ENCODE results near the gene PTPN14.

The PTPN14 gene

DNA sequence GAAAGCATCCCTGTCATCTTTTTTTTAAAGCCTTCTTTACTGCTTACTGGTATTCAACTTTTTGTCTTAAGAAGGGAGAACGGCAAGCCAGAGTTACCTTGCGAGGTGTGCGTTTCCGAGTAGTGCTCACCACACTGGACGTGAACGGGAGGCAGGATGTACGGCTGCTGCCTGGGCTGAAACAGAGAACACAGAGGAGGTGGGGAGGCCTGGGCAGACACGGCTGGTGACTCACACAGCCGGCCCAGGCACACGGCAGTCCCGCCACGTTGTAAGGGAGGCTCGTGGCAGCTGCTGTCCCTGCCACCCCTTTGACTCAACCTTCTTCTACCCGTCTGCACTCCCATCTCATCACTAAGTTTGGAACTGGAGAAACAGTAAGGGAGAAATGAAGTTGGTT lies 164.7 kb downstream of the PTPN14 start:
- DNase-seq, result no peak

DNA sequence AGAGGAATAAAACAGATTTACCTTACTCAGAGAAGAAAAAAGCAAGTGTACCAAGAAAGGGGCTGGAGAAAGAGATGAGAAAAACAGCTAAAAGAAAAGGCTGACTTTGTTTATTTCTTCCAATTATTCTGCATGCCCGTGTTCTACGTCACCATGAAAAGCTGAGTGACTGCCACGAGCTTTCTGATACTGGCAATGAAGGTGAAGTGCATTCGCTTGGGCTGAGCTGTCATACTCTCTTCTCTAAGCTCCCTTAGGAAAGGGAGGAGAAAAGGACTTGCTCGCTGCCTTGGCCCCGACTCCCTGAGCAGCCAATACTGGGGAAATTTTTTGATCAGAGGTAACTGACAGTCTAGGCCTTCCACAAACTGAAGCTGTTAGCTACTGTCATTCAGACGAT lies 165.1 kb downstream of the PTPN14 start:
- no peak for DNase-seq

DNA sequence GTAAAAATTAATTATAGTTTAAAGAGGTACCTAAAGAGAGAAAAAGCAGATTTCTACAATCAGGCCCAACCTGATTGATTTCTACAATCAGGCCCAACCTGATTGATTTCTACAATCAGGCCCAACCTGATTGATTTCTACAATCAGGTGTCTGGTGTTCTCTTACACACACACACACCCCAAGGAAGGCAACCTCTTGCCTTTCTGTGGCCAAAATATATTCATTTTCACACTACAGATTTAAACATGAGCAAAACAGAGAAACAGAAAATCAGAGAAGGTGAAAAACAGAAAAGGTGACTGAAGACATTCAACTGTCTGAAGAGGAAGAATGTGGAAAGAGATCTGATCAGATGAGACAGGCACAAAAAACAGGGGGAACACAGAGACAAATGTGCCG lies 166.0 kb downstream of the PTPN14 start:
- DNase-seq, result no peak

DNA sequence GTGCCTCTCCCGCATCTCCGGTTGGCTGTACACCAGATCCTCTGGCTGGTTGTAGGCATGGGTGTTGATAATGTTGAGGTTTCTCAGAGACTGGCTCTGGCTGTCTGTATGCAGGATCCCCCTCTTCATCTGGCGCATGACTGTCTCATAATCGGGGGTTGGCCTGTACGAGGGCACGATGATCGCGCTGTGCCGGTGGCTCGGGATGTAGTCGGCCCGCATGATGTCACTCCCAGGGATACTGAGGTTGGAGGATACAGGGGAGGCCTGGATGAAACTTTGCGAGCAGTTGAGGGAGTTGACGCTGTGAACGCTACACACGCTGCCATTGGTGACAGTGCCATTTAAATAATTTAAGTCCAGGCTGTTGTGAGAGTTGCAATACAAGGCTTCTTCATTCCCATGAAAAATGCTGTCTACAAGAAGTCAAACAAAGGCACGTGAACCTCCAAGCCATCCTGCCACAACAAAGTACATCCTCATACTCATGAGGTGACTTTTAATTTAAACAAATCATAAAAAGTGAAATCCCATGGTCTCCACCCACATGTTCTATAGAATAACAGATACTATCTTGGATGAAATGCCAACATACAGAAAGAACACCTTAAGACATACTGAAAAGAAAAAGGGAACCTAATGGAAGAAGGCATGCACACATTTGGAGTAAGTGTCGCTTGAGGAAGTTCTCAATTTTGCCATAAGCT lies 166.9 kb downstream of the PTPN14 start:
- DNase-seq, result no peak

DNA sequence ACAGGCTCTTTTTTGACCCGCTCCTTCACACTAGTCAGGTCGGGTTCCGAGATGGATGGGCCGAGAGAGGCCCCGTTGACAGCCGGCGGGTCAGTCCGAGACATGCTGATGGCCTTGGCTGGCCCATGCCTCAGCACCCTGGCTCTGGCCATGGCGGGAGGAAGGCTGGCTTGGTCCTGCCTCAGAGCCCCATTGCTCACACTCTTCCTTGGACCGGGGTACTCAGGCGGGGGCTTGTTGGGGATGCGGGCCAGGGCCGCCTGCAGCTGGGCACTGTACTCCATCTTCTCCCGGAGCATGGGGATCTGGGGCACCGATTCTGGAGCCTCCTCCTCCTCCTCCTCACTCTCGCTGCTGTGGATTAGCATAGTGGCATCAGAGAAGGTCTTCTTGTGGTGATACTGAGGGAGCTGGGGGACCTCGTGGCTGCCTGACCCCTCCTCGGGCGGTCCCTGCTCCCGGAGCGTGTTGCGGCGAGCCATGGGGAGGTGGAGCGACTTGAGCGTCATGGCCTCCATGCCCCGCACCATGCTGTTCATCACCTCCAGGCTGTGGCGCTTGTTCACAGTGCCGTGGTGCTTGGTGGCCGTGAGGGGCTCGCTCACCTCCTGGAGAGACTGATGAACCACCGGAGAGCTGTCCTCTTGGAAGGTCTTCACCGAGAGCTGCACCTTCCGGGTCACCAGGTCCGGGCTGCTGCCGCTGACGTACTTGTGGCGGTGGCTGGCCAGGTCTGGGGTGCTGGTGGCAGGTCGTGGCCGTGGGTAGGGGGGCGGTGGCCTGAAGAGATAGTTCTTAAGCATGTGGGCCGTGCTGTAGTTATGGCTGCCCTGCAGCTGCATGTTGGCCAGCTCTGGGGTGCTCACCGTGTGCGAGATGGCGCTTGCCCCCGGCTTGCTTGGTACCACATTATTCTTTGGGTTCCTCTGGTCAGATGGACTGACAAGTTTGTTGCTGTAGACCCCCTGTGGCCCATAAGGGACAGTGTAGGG lies 167.7 kb downstream of the PTPN14 start:
- DNase-seq, result no peak

DNA sequence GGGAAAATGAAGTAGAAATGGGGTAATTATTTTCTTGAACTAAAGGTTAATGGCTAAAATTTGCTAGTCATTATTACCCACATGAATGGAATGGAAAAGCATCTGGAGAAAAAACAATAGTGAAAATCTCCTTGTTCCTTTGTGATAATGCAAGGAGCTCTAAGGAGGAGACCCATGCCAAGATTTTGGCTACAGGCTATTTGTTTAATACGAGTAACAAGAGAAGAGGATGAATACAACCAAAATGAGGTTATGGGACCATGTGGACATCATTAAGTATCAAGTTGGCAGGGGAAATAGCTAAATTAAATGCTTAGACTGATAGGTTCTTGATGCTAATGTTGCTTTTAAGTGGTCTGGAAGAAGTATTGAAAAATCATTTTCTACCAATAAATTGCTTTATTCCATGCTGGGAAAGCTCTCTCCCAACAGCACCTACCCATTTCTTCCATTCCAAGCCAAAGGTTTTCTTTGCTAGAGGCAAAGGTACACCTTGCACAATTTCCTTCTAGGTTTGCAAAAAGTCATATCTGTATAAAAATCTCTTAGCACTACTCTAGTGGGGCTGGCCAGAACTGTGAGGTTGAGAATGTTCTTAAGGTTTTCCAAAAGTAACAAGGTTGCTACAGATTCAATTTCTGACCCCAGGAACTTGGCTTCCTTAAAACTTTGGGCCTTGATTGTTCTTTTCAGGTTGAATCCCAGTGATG lies 170.3 kb downstream of the PTPN14 start:
- no peak for DNase-seq

DNA sequence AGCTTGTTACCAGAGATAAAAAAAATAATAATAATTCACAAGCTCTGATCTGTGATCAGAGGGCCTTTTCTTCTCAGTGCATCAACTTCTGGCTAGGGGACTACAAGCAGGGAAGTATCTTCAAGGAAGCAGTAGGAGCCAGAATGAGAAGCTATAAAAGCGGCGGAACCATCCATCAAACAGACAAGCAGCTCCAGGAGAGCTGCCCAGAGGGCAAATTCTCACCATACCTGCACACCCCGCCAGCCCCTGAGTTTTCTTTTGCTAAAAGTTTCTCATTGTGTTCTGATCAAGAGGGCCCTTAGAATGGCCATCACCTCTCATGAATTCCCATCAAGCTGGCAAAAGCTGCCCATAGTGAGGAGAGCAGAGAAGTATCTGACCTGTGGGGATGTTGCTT lies 171.0 kb downstream of the PTPN14 start:
- no peak for DNase-seq

DNA sequence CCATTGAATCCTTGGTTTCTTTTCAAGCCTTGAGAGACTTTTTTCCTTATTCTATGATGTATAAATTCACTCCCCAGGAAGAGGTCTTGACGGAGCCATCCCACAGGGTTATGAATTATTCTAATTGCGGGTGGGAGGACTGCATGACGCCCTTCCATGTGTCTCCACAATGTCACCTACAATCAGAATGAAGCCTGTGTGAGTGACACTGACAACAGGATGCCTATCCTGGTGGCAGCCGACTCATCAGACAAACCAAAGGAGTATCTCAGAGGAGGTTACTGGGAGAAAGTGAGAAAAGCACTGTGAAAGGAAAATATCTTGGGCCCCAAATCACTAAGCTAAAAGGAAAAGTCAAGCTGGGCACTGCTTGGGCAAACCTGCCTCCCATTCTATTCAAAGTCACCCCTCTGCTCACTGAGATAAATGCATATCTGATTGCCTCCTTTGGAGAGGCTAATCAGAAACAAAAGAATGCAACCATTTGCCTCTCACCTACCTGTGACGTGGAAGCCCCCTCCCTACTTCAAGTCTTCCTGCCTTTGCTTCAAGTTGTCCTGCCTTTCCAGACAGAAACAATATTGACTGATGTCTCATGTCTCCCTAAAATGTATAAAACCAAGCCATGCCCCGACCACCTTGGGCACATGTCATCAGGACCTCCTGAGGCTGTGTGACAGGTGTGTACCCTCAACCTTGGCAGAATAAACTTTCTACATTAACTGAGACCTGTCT lies 172.0 kb downstream of the PTPN14 start:
- DNase-seq, result no peak

DNA sequence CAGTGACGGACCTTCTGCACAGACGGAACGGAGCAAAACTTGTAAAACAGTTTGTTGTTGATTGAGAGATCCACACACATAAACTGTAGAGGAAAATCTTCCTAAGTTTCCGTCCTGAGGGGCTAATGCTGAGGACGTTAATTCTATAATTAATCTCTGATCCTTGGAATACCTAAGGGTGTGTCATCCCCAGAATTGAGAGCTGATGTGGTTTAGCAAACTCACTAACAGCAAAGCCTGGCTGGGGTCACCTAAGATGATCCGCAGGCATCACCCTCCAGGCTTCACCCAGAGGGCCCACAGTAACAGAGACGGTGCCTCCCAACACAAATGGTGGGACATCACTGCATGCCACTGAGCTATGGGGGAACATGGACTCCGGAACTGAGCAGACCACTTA lies 172.9 kb downstream of the PTPN14 start:
- DNase-seq, result no peak

DNA sequence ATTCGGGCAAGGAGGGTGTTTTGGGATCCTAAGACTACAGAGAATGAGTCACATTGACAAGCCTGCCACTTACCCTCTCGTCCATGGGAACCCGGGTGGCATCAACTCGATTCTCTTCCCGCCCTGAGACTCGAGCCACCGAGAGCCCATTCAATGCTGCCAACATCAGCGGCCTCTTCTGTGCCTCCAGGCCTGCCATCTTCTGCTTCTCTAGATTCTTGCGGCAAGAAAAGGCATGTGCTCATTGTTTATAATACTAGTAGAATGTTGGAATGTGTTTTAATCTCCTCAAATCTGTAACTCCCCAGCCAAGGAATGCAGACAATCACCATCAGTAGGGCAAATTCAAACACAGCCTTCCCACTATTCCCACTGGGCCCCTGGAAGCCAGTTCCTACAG lies 173.5 kb downstream of the PTPN14 start:
- no peak for DNase-seq

DNA sequence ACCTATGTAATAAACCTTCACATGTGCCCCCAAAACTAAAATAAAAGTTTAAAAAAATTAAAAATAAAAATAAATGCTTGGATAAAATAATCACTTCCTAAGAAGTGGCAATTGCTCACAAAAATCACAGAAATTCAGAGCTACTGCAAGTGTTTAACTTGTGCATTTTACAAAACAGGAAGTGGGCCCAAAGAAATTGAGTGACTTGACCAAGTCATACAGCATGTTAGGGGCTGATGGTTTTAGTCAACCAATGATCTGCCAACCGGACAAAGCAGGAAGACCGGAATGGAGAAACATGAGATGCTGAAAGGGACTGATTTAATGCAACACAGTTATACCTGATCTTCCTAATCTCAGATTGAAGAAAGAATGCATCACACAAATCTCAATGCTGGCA lies 173.9 kb downstream of the PTPN14 start:
- DNase-seq, result no peak

DNA sequence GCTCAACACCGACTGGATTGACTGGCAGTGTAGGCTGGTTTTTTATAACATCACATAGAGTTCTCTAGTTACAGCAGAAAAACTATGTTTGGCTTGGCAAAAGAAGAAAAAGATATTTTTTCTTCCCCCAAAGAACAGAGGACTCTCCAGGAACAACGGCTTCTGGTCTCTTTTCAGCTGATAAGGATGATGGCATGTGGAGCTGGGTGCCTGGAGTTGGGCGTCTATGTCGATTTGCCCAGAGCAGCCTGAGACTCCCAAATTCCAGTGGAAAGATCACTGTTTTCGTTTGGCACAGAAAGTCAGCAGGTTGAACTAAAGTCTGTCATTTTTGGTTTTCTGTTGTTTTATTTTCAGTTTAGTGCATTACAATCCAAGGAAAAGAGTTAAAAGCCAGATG lies 179.3 kb downstream of the PTPN14 start:
- DNase-seq, result no peak

DNA sequence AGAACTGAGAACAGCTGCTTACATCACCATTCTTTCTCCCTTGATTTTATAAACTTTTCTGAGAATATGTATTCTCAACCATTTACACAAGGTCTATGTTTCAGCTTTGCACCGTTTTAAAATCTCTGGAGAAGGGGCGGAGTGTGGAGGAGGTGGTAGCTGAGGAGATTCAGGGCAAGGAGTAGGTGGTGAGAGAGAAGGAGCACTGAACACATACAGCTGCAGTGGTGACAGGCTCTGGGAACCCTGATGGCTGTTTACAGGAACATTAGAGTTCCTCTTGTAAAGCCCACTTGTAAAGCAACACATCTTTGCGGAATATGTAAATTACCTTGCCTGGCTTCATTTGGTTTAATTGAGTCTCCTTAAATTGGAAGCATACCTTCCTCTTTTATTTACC lies 180.8 kb downstream of the PTPN14 start:
- DNase-seq, result no peak

DNA sequence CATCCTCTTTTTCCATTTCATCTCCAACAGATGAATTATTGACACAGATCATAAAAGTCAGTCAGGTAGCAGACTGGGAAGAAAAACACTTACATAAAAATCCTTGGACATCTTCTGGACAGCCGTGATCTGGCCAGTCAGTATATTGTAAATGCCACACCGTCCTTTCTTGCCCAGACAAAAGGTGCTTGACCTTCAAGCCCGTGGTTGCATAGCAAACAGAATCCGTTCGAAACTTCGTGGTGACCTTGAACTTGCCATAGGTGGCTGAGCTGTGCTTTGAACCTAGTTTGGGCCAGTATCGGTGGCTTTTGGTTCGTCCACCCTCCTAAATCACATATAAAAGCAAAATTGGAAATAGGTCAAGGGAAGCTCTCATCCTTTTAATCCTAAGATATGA lies 182.0 kb downstream of the PTPN14 start:
- DNase-seq, result no peak

DNA sequence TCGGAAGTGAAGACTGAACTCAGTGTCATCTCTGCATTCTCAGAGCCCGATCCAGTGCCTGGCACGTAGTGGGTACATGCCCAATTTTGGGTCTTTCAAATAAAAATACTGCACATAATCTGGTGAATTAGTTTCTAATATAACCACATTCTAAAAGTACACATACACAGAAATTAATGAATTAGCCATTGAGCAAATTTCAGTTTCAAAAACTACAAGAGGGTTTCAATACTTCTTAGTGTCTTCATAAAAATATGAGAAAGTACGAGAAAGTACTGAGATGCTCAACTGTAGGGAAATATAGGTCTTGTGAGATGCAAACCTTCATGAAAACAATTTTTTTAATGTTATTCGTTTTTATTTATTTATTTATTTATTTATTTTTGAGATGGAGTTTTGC lies 183.6 kb downstream of the PTPN14 start:
- no peak for DNase-seq

DNA sequence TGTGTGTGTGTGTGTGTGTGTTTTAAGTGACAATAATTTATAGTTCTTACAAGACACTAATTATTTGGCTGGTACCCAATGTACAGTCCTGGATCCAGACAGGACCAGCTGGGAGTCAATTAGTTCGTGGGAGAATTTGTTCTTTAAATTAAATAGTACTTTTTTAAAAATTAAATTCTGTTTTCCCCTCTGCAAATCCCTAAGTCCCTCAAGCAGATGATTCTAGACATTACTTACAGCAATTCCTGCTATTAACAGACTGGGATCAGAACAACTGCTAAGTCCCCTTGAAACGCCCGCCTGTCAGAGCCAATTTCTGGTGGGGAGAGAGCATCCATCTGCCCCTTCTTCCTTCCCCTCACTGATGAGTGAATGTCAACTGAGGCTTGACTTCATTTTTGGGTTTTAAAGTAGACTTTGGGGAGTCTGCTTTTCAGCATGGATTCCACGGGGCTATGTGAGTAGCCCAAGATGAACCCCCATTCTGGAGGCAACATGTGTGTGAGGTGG lies 186.6 kb downstream of the PTPN14 start:
- DNase-seq, result no peak

DNA sequence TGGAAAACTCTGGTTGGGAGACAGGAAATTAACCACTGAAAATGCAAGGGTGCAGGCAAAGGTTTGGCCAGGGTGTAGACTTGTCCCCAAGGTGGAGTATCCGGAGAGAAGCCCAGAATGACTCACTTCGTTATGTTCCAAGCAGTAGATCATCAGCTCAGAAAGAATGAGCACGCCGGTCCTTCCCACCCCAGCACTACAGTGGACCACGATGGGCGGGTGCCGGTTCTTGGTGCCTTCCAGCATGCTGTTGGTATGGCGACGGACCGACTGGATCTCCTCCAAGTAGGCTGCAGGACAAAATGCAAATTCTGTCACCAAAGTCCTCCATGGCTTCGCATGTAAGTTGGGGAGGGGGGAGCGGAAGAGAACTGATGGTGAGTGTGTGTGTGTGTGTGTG lies 187.0 kb downstream of the PTPN14 start:
- DNase-seq, result no peak

DNA sequence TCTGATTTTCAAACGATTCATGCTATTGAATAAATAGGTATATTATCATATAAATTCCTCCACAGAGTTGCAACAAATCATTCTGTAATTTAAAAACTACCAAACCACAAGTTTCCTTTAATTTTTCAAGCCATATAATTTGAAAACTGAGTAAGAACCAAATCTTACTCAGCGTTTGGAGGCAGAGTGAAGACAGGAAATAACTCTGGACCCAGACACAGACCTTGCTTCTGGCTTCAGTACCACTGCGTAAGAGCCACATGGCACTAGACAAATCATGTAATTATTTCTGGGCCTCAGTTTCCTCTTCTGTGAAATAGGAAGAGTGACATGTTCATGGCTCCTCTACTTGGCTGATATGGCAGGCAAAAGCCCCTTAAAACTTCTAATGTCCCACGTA lies 188.0 kb downstream of the PTPN14 start:
- DNase-seq, result no peak

DNA sequence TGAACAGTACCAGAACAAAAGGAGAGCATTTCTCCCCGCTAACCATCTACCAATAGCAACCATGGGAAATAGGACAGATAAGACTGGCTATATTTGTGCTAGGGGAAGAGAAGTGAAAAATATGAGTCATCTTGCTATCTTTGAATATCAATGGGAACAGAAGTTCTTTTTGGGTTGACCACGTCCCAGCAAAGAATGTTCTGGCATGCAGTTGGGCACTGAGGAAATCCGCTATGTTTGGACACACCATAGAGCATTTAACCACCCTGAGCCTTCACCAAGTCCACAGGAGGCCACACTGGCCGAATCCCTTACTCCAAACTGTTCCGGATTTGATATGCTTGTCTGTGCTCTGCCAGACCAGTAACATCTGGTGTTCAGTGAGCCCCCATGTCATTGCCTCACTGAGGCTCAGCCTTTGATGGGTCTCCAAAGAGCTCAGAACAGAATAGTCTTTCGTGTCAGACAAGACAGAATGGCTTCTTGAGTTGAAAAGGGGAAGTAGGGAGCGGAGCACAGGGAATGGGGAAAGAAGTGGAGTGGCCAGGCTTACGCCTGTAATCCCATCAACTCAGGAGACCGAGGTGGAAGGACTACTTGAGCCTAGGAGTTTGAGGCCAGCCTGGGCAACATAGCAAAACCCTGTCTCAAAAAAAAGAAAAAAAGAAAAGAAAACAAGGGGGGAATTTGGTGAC lies 189.1 kb downstream of the PTPN14 start:
- no peak for DNase-seq

DNA sequence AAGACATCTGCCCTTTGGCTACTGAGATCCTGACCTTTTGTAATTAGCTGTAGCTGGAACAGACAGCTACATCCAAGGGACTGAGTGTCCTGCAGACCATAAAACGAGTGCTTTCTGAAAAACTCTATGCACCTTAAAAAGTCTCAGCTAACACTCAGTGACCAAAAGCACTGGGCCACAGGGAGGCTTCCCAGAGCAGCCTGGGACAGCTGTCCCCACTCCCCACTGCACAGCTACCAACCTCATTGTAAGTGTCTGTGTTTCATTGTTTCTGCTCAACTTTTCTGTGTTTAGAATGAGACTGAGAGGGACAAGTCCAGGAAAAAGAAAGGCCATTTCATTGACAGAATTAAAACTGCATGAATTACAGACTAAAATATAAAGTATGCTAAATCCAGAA lies 189.8 kb downstream of the PTPN14 start:
- no peak for DNase-seq

DNA sequence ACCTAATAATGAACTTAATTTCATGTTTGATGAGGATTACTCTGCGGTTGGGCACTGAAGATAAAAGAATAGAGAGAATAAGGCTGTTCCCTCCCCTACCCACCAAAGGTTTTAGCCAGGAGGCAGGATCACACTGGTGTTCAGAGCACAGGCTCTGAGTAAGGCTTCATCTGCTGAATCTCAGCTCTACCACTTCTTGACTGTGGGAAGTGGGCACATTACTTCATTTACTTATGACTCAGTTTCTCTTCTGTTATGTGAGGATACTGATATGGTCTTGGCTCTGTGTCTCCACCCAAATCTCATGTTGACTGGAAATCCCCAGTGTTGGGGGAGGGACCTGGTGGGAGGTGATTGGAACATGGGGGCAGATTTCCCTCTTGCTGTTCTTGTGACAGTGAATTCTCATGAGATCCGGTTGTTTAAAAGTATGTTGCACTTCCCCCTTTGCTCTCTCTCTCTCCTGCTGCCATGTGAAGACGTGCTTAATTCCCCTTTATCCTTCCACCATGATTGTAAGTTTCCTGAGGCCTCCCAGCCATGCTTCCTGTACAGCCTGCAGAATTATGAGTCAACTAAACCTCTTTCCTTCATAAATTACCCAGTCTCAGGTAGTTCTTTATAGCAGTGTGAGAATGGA lies 190.8 kb downstream of the PTPN14 start:
- no peak for DNase-seq

DNA sequence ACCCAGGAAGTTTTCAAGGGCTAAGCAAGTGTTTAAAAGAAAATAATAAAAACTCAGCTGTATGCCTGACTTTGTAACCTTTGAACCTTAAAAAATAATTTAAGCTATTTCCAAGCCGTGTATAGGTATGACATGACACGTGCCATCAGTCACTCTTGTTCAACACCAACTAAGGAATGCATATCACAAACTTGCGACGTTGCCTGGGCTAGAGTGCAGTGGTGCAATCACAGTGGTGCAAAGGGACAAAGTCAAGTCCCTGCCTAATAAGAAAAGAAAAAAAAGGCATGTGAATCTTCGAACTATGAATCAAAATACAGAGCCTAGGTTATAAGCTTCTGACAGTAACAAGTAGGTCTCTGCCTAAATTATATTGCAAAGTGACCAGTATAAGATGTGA lies 191.3 kb downstream of the PTPN14 start:
- no peak for DNase-seq

Data from stimulated activated CD4-positive, alpha-beta T cell treated with anti-CD3 and anti-CD28 coated beads, Interleukin-12 subunit alpha, Interleukin-12 subunit beta, amount 100 ng/mL, for 4 hours (primary cell).